ENCODE measurements around the gene CDKAL1. TPM values are rescaled to one million over a fixed set of nuclear protein-coding genes. Genes with fewer than 3 reads are reported as not detected.
"Not testable (repeated sequence)": the region's sequence is repeated elsewhere in the genome, so short reads cannot be mapped to it uniquely, and the experiment has no call there.

Gene CDKAL1
- total RNA-seq, 6 experiments from 2014 or later = 9.2 to 14.3 (median 11.9) TPM

DNA sequence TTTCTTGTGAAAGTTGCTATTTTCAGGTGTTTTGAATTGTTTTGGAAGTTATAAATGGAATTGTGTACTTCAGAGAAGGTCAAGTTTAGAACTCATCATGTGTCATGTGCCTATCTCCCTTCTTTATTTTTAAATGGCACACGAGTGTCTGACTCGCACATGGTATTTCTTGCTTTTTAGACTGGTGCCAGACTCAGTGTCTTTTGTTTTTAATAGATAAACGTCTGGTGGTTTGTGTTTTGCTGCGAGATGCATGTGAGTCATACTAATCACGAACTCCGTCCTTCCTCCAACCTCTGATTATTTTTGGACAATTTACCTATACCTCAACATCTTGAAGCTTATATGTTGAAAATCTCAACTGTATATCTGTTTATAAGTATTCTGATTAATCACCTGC, 292.1 kb downstream of the CDKAL1 start:
- H3K9me3 Mint-ChIP-seq = no peaks in the 10 kb centered on the region
- H3K4me1 Mint-ChIP-seq (ENCODE audit: low read depth) = peaks cover 38% of the 10 kb centered on the region
- peak overlapping the region; percentile 79 for H3K27ac Mint-ChIP-seq
- TF ChIP-seq, protein P1, sequence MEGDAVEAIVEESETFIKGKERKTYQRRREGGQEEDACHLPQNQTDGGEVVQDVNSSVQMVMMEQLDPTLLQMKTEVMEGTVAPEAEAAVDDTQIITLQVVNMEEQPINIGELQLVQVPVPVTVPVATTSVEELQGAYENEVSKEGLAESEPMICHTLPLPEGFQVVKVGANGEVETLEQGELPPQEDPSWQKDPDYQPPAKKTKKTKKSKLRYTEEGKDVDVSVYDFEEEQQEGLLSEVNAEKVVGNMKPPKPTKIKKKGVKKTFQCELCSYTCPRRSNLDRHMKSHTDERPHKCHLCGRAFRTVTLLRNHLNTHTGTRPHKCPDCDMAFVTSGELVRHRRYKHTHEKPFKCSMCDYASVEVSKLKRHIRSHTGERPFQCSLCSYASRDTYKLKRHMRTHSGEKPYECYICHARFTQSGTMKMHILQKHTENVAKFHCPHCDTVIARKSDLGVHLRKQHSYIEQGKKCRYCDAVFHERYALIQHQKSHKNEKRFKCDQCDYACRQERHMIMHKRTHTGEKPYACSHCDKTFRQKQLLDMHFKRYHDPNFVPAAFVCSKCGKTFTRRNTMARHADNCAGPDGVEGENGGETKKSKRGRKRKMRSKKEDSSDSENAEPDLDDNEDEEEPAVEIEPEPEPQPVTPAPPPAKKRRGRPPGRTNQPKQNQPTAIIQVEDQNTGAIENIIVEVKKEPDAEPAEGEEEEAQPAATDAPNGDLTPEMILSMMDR (IDR thresholded peaks at IDR 0.05) = no peak
- peaks cover 5% of the 10 kb centered on the region; the same call in 1 of the 2 replicates for H3K36me3 Mint-ChIP-seq (ENCODE audit: low read depth)
- DNase-seq = peak; percentile 61
- peak overlapping the region; percentile 69 for H3K4me3 Mint-ChIP-seq
- H3K27me3 Mint-ChIP-seq (ENCODE audit: insufficient read depth) = no peaks in the 10 kb centered on the region; the same call in 1 of the 2 replicates

DNA sequence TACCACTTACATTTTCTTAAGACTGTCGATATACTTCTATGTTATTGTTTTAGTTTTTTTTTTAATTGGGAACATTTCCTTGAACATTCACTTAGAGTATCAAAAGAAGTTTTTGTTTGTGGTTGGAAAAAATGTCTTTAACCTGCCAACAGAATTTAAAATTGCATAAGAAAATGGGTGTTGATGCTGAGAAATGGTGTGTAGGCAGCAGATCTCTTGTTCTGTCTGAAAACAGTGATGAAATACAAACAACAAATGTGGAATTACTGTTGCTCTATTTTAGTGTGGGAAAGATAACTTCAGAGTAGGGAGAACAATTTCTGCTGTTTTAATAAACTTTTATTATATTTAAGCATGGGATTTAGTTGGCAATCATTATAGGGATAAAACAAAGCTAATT, 293.5 kb downstream of the CDKAL1 start:
- TF ChIP-seq, protein P1 (IDR thresholded peaks at IDR 0.05) = no peak
- no peak overlapping the region; the same call in 1 of the 2 replicates for H3K27ac Mint-ChIP-seq
- H3K36me3 Mint-ChIP-seq (ENCODE audit: low read depth) = peaks cover 5% of the 10 kb centered on the region; the same call in 1 of the 2 replicates
- H3K27me3 Mint-ChIP-seq (ENCODE audit: insufficient read depth) = no peaks in the 10 kb centered on the region; the same call in 1 of the 2 replicates
- peaks cover 38% of the 10 kb centered on the region for H3K4me1 Mint-ChIP-seq (ENCODE audit: low read depth)
- no peak overlapping the region for H3K4me3 Mint-ChIP-seq
- H3K9me3 Mint-ChIP-seq = no peaks in the 10 kb centered on the region
- peak; percentile 15 for DNase-seq

GRCh38 chr6:20830576-20830975, 296.3 kb downstream of the CDKAL1 start:
- no peak for DNase-seq
- H3K4me3 Mint-ChIP-seq = no peak overlapping the region
- no peak overlapping the region for H3K27ac Mint-ChIP-seq
- TF ChIP-seq, protein P1 (IDR thresholded peaks at IDR 0.05) = no peak
- peaks cover 31% of the 10 kb centered on the region for H3K4me1 Mint-ChIP-seq (ENCODE audit: low read depth)
- H3K9me3 Mint-ChIP-seq = no peaks in the 10 kb centered on the region
- no peaks in the 10 kb centered on the region; the same call in 1 of the 2 replicates for H3K27me3 Mint-ChIP-seq (ENCODE audit: insufficient read depth)
- H3K36me3 Mint-ChIP-seq (ENCODE audit: low read depth) = no peaks in the 10 kb centered on the region

DNA sequence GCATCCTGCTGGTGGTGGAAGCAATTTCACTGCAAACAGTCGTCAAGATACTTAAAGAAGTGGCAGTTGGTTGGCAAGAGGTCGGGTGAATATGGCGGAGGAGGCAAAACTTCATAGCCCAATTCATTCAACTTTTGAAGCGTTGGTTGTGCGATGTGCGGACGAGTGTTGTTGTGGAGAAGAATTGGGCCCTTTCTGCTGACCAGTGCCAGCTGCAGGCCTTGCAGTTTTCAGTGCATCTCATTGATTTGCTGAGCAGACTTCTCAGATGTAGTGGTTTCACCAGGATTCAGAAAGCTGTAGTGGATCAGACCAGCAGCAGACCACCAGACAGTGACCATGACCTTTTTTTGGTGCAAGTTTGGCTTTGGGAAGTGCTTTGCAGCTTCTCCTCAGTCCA, 297.0 kb downstream of the CDKAL1 start:
- not testable (repeated sequence) for H3K4me3 Mint-ChIP-seq; H3K27me3 Mint-ChIP-seq (ENCODE audit: insufficient read depth); DNase-seq; H3K9me3 Mint-ChIP-seq; H3K36me3 Mint-ChIP-seq (ENCODE audit: low read depth); H3K27ac Mint-ChIP-seq
- peaks cover 25% of the 10 kb centered on the region for H3K4me1 Mint-ChIP-seq (ENCODE audit: low read depth)

DNA sequence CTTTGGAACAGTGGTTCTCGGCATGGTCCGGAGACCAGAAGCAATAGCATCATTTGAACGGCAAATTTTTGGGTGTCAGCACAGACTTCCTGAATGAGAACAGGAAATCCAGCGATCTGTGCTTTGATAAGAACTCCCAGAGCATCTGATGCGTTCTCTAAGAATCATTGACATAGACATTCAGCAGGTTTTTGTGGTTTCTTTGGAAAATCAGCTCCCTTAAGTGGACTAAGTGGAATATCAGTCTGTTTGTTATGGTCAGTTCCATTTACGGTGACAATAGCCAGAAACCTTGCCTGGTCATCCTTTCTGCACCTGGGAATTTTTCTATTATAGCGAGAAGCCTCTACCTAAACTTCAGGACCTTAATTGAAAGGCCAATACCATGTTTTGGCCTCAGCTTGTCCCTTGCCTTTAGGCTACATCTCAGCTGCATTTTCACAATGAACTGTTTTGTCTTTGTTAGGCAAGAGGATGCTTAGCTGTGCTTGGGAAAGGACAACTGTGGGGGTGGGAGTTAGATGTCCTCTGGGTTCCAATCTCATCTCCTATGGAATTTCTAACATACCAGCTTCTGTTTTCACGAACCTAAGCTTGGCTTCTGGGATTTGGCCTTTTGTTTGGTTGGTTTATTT, 299.7 kb downstream of the CDKAL1 start:
- H3K9me3 Mint-ChIP-seq = no peaks in the 10 kb centered on the region
- H3K36me3 Mint-ChIP-seq (ENCODE audit: low read depth) = no peaks in the 10 kb centered on the region
- no peak overlapping the region for H3K4me3 Mint-ChIP-seq
- no peak overlapping the region for H3K27ac Mint-ChIP-seq
- H3K27me3 Mint-ChIP-seq (ENCODE audit: insufficient read depth) = no peaks in the 10 kb centered on the region
- DNase-seq = no peak
- TF ChIP-seq, protein P1 (IDR thresholded peaks at IDR 0.05) = no peak
- H3K4me1 Mint-ChIP-seq (ENCODE audit: low read depth) = no peaks in the 10 kb centered on the region

GRCh38 chr6:20835315-20836010, 301.2 kb downstream of the CDKAL1 start:
- Mint-ChIP-seq H3K36me3 (ENCODE audit: low read depth) (no peaks in the 10 kb centered on the region), H3K4me1 (ENCODE audit: low read depth) (peaks cover 4% of the 10 kb centered on the region), H3K4me3 (no peak overlapping the region), H3K27ac (no peak overlapping the region), H3K9me3 (no peaks in the 10 kb centered on the region), H3K27me3 (ENCODE audit: insufficient read depth) (no peaks in the 10 kb centered on the region)
- TF ChIP-seq, protein P1 (IDR thresholded peaks at IDR 0.05) = no peak
- DNase-seq = no peak
